Thymus (tissue), 2 donors: ENCODE results near the gene HACD2. TPM values are rescaled to one million over a fixed set of nuclear protein-coding genes. Genes with fewer than 3 reads are reported as not detected.

ENCODE experiments used
- polyA plus RNA-seq: library from polyadenylated mRNA; stranded (reverse); fragments of 200-250 nt; gene quantifications from one replicate; pipeline ENCODE4 v1.2.3, GENCODE V29; 2013
- total RNA-seq: library from RNA; stranded (reverse); fragments of 120-200 nt; gene quantifications from one replicate; pipeline ENCODE4 v1.2.4, GENCODE V29; 2013
- donor health status: healthy.

The HACD2 gene
- total and polyA plus RNA-seq, 2 donors: 12.2 to 16.1 TPM

Other genes starting within 250 kb of the HACD2 start
- 0.76 TPM for gene ADCY5, start 136.0 kb downstream of the HACD2 start, total RNA-seq
- 1.7 TPM for gene ADCY5, start 136.0 kb downstream of the HACD2 start, polyA plus RNA-seq